Retina (tissue), 1 donor: ENCODE results near the gene TTI1.
"Not testable (repeated sequence)": the region's sequence is repeated elsewhere in the genome, so short reads cannot be mapped to it uniquely, and the experiment has no call there.

Experiments
- DNase-seq: peaks from one replicate; pipeline ENCODE4 v3.0.0-alpha.2; 2016

The TTI1 gene

GRCh38 chr20:38052870-38053269 is 19.6 kb upstream of the TTI1 start:
- no peak for DNase-seq

- DNase-seq, result no peak
Measured at GRCh38 chr20:38050686-38051085, 17.4 kb upstream of the TTI1 start.

GRCh38 chr20:38049800-38050199 is 16.5 kb upstream of the TTI1 start:
- DNase-seq, result no peak

GRCh38 chr20:38046572-38046971 is 13.3 kb upstream of the TTI1 start:
- DNase-seq, result no peak

- no peak for DNase-seq
Measured at GRCh38 chr20:38044685-38045084, 11.4 kb upstream of the TTI1 start.

- no peak for DNase-seq
Measured at GRCh38 chr20:38043512-38044300, 10.4 kb upstream of the TTI1 start.

GRCh38 chr20:38040276-38040675 is 7.0 kb upstream of the TTI1 start:
- no peak for DNase-seq

- DNase-seq, result no peak
Measured at GRCh38 chr20:38036366-38036765, 3.1 kb upstream of the TTI1 start.

GRCh38 chr20:38034961-38035360 is 1.7 kb upstream of the TTI1 start:
- DNase-seq, result no peak

- DNase-seq, result no peak
Measured at GRCh38 chr20:38034108-38034649, 923 bp upstream of the TTI1 start.

GRCh38 chr20:38032585-38033329 is 499 bp downstream of the TTI1 start:
- DNase-seq, result no peak

- DNase-seq, result no peak
Measured at GRCh38 chr20:38031957-38032356, 1.3 kb downstream of the TTI1 start.

- DNase-seq, result no peak
Measured at GRCh38 chr20:38029453-38029852, 3.8 kb downstream of the TTI1 start.

GRCh38 chr20:38024496-38024895 is 8.8 kb downstream of the TTI1 start:
- DNase-seq, result no peak

- DNase-seq, result no peak
Measured at GRCh38 chr20:38023181-38024001, 9.9 kb downstream of the TTI1 start.

- no peak for DNase-seq
Measured at GRCh38 chr20:38021087-38021772, 12.0 kb downstream of the TTI1 start.

GRCh38 chr20:38018385-38018784 is 14.9 kb downstream of the TTI1 start:
- DNase-seq, result no peak

- DNase-seq, result no peak
Measured at GRCh38 chr20:38017959-38018358, 15.3 kb downstream of the TTI1 start.

- DNase-seq, result no peak
Measured at GRCh38 chr20:38013887-38014286, 19.4 kb downstream of the TTI1 start.

GRCh38 chr20:38012332-38012731 is 20.9 kb downstream of the TTI1 start:
- DNase-seq, result no peak

GRCh38 chr20:38011696-38012095 is 21.6 kb downstream of the TTI1 start:
- DNase-seq, result no peak

- not testable (repeated sequence) for DNase-seq
Measured at GRCh38 chr20:38009416-38009815, 23.8 kb downstream of the TTI1 start.
